CD4-positive, alpha-beta T cell (primary cell): ENCODE results near the gene SAP30L. TPM values are rescaled to one million over a fixed set of nuclear protein-coding genes. Genes with fewer than 3 reads are reported as not detected.

Experiments used
- ATAC-seq: fragments of 200-7000 bp; cut with Tn5 transposase; one replicate; pipeline ENCODE4 v1.10.0; 2022; ENCODE audit warnings: mild to moderate bottlenecking; ENCODE audit not compliant: poor library complexity
- CTCF ChIA-PET: fragments of 350-600 bp; sonication (Branson Sonifier 250); formaldehyde crosslinking; loops from one replicate; lab custom pipeline; 2021; ENCODE audit warnings: antibody characterized with exemption, inconsistent platforms; lab: Charles Lee
- POLR2A ChIA-PET: fragments of 350-600 bp; sonication (Branson Sonifier 250); formaldehyde crosslinking; loops from one replicate; lab custom pipeline; 2021; ENCODE audit warnings: antibody characterized with exemption, inconsistent platforms; lab: Charles Lee
- DNase-seq, 14 experiments: peaks; one replicate each; pipeline ENCODE4 v3.0.0-alpha.2; 2013 to 2020; ENCODE audit warnings: mixed read lengths in 2 of 14
- H3K27ac ChIP-seq, 2 donors: one replicate each; pipeline versions ENCODE4 v1.5.1 to v1.7.0; 2013; ENCODE audit warnings: low read length in 2 of 2, low read depth in 1 of 2, mild to moderate bottlenecking in 1 of 2
- H3K27me3 ChIP-seq, 2 experiments: 1 replicate in 1 of 2; 2 replicates in 1 of 2; pipeline versions ENCODE4 v1.6.1 to v1.7.0; 2013; ENCODE audit warnings: low read length in 2 of 2, control low read depth in 1 of 2, mild to moderate bottlenecking in 1 of 2, moderate library complexity in 1 of 2; ENCODE audit not compliant: insufficient read depth in 2 of 2, control insufficient read depth in 1 of 2
- H3K36me3 ChIP-seq: one replicate; pipeline ENCODE4 v1.6.1; 2013; ENCODE audit warnings: low read length, control low read depth; ENCODE audit not compliant: insufficient read depth
- H3K4me1 ChIP-seq: one replicate; pipeline ENCODE4 v1.6.1; 2013; ENCODE audit warnings: low read length, control low read depth; ENCODE audit not compliant: insufficient read depth
- H3K4me3 ChIP-seq: one replicate; pipeline ENCODE4 v1.5.1; 2013; ENCODE audit warnings: mild to moderate bottlenecking, low read length, moderate library complexity
- H3K9me3 ChIP-seq, 2 experiments: 1 replicate in 1 of 2; 2 replicates in 1 of 2; pipeline versions ENCODE4 v1.6.1 to v1.7.0; 2013; ENCODE audit warnings: low read length in 2 of 2, mild to moderate bottlenecking in 2 of 2, control low read depth in 1 of 2, moderate library complexity in 1 of 2; ENCODE audit not compliant: control insufficient read depth in 1 of 2, insufficient read depth in 1 of 2
- H3K27ac Mint-ChIP-seq: one replicate; pipeline ENCODE4 v1.8.0; 2020; ENCODE audit warnings: mixed read lengths
- H3K27me3 Mint-ChIP-seq: one replicate; pipeline ENCODE4 v1.8.0; 2021; ENCODE audit warnings: mixed read lengths
- H3K36me3 Mint-ChIP-seq: one replicate; pipeline ENCODE4 v1.8.0; 2021; ENCODE audit warnings: low read depth, mixed read lengths
- H3K4me1 Mint-ChIP-seq: one replicate; pipeline ENCODE4 v1.8.0; 2021; ENCODE audit warnings: low read depth, mixed read lengths
- H3K4me3 Mint-ChIP-seq: one replicate; pipeline ENCODE4 v1.8.0; 2020; ENCODE audit warnings: mild to moderate bottlenecking, mixed read lengths
- H3K9me3 Mint-ChIP-seq: one replicate; pipeline ENCODE4 v1.8.0; 2020; ENCODE audit warnings: mixed read lengths
- CTCF ChIP-seq: fragments of 200-600 bp; IDR thresholded peaks from one replicate; pipeline ENCODE4 v1.8.0; 2022; ENCODE audit warnings: antibody characterized with exemption, mild to moderate bottlenecking
- intact Hi-C, 2 experiments: fragments of 100-400 bp; cut with DNase I in 1 of 2; cut with micrococcal nuclease in 1 of 2; formaldehyde crosslinking; loops; one replicate each; pipeline versions ENCODE4 v1.15.1 to v1.9.0; 2023 to 2025; cut with DNase I, micrococcal nuclease
- total RNA-seq, 174 experiments: library from RNA in 2 of 174; stranded (reverse) in 2 of 174; gene quantifications; one replicate each; pipeline ENCODE4 v1.2.3 and lab custom pipeline; 2021 to 2026

The SAP30L gene
- total RNA-seq, 2 experiments from 2014 or later, result 32.2 to 33.6 TPM

GRCh38 chr5:154486427-154486866, 40.6 kb downstream of the SAP30L start:
- H3K4me3 ChIP-seq, result no peak overlapping the region
- H3K9me3 ChIP-seq, result peaks cover 0 to 14% of the 10 kb centered on the region in 2 experiments
- peaks cover 18% of the 10 kb centered on the region for H3K4me1 ChIP-seq
- peaks cover 20% of the 10 kb centered on the region for H3K4me1 Mint-ChIP-seq
- H3K36me3 Mint-ChIP-seq, result no peaks in the 10 kb centered on the region
- no peak for DNase-seq
- no peak overlapping the region for H3K27ac ChIP-seq
- no peaks in the 10 kb centered on the region for H3K36me3 ChIP-seq
- peaks cover 83% of the 10 kb centered on the region for H3K27me3 Mint-ChIP-seq
- ATAC-seq, result no peak
- no peak overlapping the region for H3K27ac Mint-ChIP-seq
- H3K4me3 Mint-ChIP-seq, result no peak overlapping the region
- intact Hi-C loops, result no loop called here
- TF ChIP-seq CTCF, result no peak
- ChIA-PET POLR2A (interaction anchor here (1.0 kb wide), 1 partner anchor 10 kb away, joined by 3 read pairs; no protein-coding TSS in a partner anchor), CTCF (no interaction called here)
- H3K9me3 Mint-ChIP-seq, result no peaks in the 10 kb centered on the region
- peaks cover 64 to 78% of the 10 kb centered on the region in 2 experiments for H3K27me3 ChIP-seq

GRCh38 chr5:154487541-154487940, 41.7 kb downstream of the SAP30L start:
- no peaks in the 10 kb centered on the region for H3K36me3 Mint-ChIP-seq
- H3K4me1 Mint-ChIP-seq, result peaks cover 20% of the 10 kb centered on the region
- POLR2A ChIA-PET, result no interaction called here

GRCh38 chr5:154491941-154492340, 46.1 kb downstream of the SAP30L start:
- no peak overlapping the region for H3K4me3 ChIP-seq
- no peaks in the 10 kb centered on the region for H3K36me3 ChIP-seq
- ChIA-PET POLR2A (no interaction called here), CTCF (no interaction called here)
- H3K9me3 Mint-ChIP-seq, result no peaks in the 10 kb centered on the region
- no peaks in the 10 kb centered on the region for H3K36me3 Mint-ChIP-seq
- no peaks in the 10 kb centered on the region for H3K4me1 ChIP-seq
- DNase-seq, result peak in 1 of 14 experiments; percentile 15
- intact Hi-C loops, result no loop called here
- H3K9me3 ChIP-seq, result peaks cover 0 to 12% of the 10 kb centered on the region in 2 experiments
- H3K27ac ChIP-seq, result no peak overlapping the region
- no peak overlapping the region for H3K27ac Mint-ChIP-seq
- H3K4me3 Mint-ChIP-seq, result no peak overlapping the region
- H3K4me1 Mint-ChIP-seq, result no peaks in the 10 kb centered on the region
- TF ChIP-seq CTCF, result no peak
- ATAC-seq, result no peak
- peaks cover 21 to 34% of the 10 kb centered on the region in 2 experiments for H3K27me3 ChIP-seq
- peaks cover 67% of the 10 kb centered on the region for H3K27me3 Mint-ChIP-seq

More at GRCh38 chr5:154487541-154487940, 41.7 kb downstream of the SAP30L start:
- H3K4me1 ChIP-seq, result peaks cover 14% of the 10 kb centered on the region
- no peaks in the 10 kb centered on the region for H3K36me3 ChIP-seq
- H3K27me3 ChIP-seq, result peaks cover 62 to 74% of the 10 kb centered on the region in 2 experiments
- TF ChIP-seq CTCF, result no peak
- H3K9me3 ChIP-seq, result peaks cover 0 to 17% of the 10 kb centered on the region in 2 experiments
- no peak for ATAC-seq
- DNase-seq, result no peak
- CTCF ChIA-PET, result no interaction called here
- H3K27me3 Mint-ChIP-seq, result peaks cover 76% of the 10 kb centered on the region
- no peak overlapping the region for H3K4me3 ChIP-seq
- no peaks in the 10 kb centered on the region for H3K9me3 Mint-ChIP-seq
- H3K4me3 Mint-ChIP-seq, result no peak overlapping the region
- H3K27ac Mint-ChIP-seq, result no peak overlapping the region
- intact Hi-C loops, result no loop called here
- no peak overlapping the region for H3K27ac ChIP-seq
